ENCODE measurements around the gene CD3D.

DNA sequence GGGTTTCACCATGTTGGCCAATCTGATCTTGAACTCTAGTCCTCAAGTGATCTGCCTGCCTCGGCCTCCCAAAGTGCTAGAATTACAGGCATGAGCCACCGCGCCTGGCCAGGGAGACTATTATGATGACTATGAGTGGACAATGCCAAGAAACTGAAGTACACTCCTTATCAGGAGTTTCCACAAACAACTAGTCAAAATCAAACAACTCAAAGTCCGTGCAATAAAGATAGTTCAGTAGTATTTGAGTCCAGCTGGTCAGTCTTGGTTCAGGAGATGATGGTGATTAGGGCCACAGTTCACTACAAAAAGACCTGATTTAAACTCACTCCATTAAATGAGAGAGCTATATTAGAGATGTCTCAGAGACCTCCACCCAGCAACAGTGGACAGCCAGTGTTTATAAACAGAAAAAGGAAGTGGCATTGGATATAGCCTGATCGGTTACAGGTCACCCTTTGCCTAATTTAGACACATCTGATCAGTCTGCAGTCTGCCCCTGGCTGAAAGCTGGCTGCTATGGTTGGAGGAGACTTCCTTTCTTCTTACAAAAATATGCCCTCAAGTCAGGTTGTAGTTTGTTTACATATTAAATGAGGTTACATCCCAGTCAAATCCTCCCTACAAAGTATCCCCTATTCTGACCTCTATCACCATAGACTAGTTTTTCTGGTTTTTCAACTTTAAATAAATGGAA, 21.0 kb downstream of the CD3D start:
- TF ChIP-seq POLR2A (IDR thresholded peaks at IDR 0.05; ENCODE audit: low read depth, low read length) (no peak), TAF1 (IDR thresholded peaks at IDR 0.05; ENCODE audit: borderline replicate concordance, low read depth, low read length) (no peak), POLR2AphosphoS5 (IDR thresholded peaks at IDR 0.05; ENCODE audit: low read depth, low read length) (no peak)
